Heart left ventricle (tissue), 16 donors: ENCODE measurements around the gene MYO5B. TPM values are rescaled to one million over a fixed set of nuclear protein-coding genes. Genes with fewer than 3 reads are reported as not detected.

Source experiments
- ATAC-seq, 4 donors: fragments of 200-7000 bp; cut with Tn5 transposase; one replicate each; pipeline ENCODE4 v1.9.1; 2020 to 2022; ENCODE audit warnings: moderate library complexity in 4 of 4, mild to moderate bottlenecking in 3 of 4, moderate number of reproducible peaks in 1 of 4
- DNase-seq, 5 donors: peaks; one replicate each; pipeline ENCODE4 v3.0.0-alpha.2; 2020
- H3K27ac ChIP-seq, 12 donors: fragments of 200-600 bp; sonication (generic) in 4 of 12; one replicate each; pipeline versions ENCODE4 v1.5.0 to v1.8.0; 2016 to 2022; ENCODE audit warnings: mild to moderate bottlenecking in 2 of 12
- H3K27me3 ChIP-seq, 9 donors: fragments of 200-600 bp; sonication (generic) in 2 of 9; one replicate each; pipeline versions ENCODE4 v1.5.1 to v1.8.0; 2016 to 2022; ENCODE audit warnings: mild to moderate bottlenecking in 3 of 9
- H3K36me3 ChIP-seq, 9 donors: fragments of 200-600 bp; sonication (generic) in 2 of 9; one replicate each; pipeline versions ENCODE4 v1.5.0 to v1.8.0; 2018 to 2022; ENCODE audit warnings: mild to moderate bottlenecking in 2 of 9
- H3K4me1 ChIP-seq, 12 donors: fragments of 200-600 bp; sonication (generic) in 4 of 12; one replicate each; pipeline versions ENCODE4 v1.5.0 to v1.8.0; 2016 to 2022; ENCODE audit warnings: mild to moderate bottlenecking in 3 of 12
- H3K4me3 ChIP-seq, 12 donors: fragments of 200-600 bp; sonication (generic) in 4 of 12; one replicate each; pipeline versions ENCODE4 v1.5.0 to v1.8.0; 2017 to 2022; ENCODE audit warnings: mild to moderate bottlenecking in 9 of 12, moderate library complexity in 4 of 12
- H3K9me3 ChIP-seq, 12 donors: fragments of 200-600 bp; sonication (generic) in 4 of 12; one replicate each; pipeline versions ENCODE4 v1.5.0 to v1.8.0; 2016 to 2022; ENCODE audit warnings: mild to moderate bottlenecking in 1 of 12
- POLR2A ChIP-seq, 2 donors: fragments of 450-650 bp; IDR thresholded peaks; one replicate each; pipeline ENCODE4 v1.6.1; 2017; ENCODE audit warnings: antibody characterized with exemption in 2 of 2, mild to moderate bottlenecking in 2 of 2, moderate library complexity in 2 of 2
- WGBS, 4 donors: extraction: QIAGEN DNeasy Blood & Tissue Kit in 2 of 4; methylation state at CpG; one replicate each; pipeline versions ENCODE4 v1.1.5 to v1.1.7; 2013 to 2018; 5-methylcytosine and 5-hydroxymethylcytosine counted together
- intact Hi-C, 10 donors: fragments of 100-400 bp; cut with DNase I; formaldehyde crosslinking; loops; one replicate each; pipeline versions ENCODE4 v1.11.1 to v1.14.2; 2022
- polyA plus RNA-seq, 2 donors: library from polyadenylated mRNA; stranded (reverse); fragments of 200-250 nt; gene quantifications; one replicate each; pipeline ENCODE4 v1.2.3, GENCODE V29; 2013
- total RNA-seq, 9 donors: library from RNA; depleted of rRNA in 2 of 9; stranded (reverse); fragments of >200 nt in 2 of 9; fragmentation: NEBNext Ultra II Directional in 3 of 9; extraction: Animal tissue kit (Norgen Biotek cat#: 25700) in 3 of 9; gene quantifications; one replicate each; pipeline versions ENCODE4 v1.1.0 to v1.2.4, GENCODE V29; 2016 to 2023
- TF ChIP-seq, protein P1 (sequence below), 12 donors: fragments of 200-600 bp; sonication (generic) in 4 of 12; IDR thresholded peaks; one replicate each; pipeline versions ENCODE4 v1.5.0 to v1.8.0; 2018 to 2022; ENCODE audit warnings: antibody characterized with exemption in 12 of 12, mild to moderate bottlenecking in 5 of 12
- donor health status: ischemic (EF 13 %, LVEDD 7.1; RV severe dilation, severe dysfunction).
- donor health status: healthy with polysubstance abuse.
- donor health status: DM: no; HTN: yes; CAD: no.
- donor health status: DM: no; HTN: no; CAD: no.
- donor health status: ischemic (EF 25% LVEDD 6.9; RV normal size, moderate dysfunction).
- donor health status: ischemic (EF 25% LVEDD 5.7; RV mildly dilated, moderate dysfunction).
- donor health status: healthy.
- donor health status: DM: yes; HTN: yes; CAD: no.
- donor health status: ischemic (EF 35%, LVEDD 5.7; RV mildly dilated, moderate dysfunction).
- donor health status: nonischemic (EF 11% LVEDD 7.7; RV severe dilation, severe dysfunction).
- donor health status: DM: yes; HTN: yes; CAD: no.
- donor health status: PGD.
- donor health status: ischemic (EF 29% LVEDD 5.4; RV normal size, mild dysfunction).
- donor health status: nonischemic (EF 23%, LVEDD 6.1; RV moderate dilation, normal function).

MYO5B gene
- total and polyA plus RNA-seq, 11 donors = 0.51 to 5.9 (median 1.4) TPM

DNA sequence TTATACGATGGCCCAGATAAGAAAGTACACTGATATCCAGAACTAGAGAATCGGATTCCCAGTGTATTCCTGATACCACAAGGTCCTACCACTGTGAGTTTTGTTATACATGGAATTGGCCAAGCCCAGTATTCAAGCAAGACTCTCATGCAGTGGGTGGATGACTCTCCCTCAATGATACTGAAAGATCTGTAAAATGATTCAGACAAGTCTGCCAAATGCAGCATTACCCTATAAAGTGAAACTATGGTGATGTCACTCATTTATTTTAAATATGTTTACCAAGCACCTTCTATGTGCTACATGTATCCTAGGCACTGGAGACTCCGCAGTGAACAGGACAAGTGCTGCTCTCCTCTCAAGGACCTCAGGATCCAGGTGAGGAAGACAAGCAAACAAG lies 22.6 kb downstream of the MYO5B start:
- H3K9me3 ChIP-seq = no peaks in the 10 kb centered on the region
- peaks cover 0 to 14% (median 0%) of the 10 kb centered on the region in 9 donors for H3K27me3 ChIP-seq
- ATAC-seq (no peak), DNase-seq (no peak)
- no peak overlapping the region for H3K4me3 ChIP-seq
- no peaks in the 10 kb centered on the region for H3K36me3 ChIP-seq
- intact Hi-C loops = loop anchor here in 1 of 10 donors (10.0 kb wide), 1 partner anchor 472 kb away; no protein-coding TSS in a partner anchor
- no peak for TF ChIP-seq POLR2A (IDR thresholded peaks at IDR 0.05)
- TF ChIP-seq, protein P1, sequence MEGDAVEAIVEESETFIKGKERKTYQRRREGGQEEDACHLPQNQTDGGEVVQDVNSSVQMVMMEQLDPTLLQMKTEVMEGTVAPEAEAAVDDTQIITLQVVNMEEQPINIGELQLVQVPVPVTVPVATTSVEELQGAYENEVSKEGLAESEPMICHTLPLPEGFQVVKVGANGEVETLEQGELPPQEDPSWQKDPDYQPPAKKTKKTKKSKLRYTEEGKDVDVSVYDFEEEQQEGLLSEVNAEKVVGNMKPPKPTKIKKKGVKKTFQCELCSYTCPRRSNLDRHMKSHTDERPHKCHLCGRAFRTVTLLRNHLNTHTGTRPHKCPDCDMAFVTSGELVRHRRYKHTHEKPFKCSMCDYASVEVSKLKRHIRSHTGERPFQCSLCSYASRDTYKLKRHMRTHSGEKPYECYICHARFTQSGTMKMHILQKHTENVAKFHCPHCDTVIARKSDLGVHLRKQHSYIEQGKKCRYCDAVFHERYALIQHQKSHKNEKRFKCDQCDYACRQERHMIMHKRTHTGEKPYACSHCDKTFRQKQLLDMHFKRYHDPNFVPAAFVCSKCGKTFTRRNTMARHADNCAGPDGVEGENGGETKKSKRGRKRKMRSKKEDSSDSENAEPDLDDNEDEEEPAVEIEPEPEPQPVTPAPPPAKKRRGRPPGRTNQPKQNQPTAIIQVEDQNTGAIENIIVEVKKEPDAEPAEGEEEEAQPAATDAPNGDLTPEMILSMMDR (IDR thresholded peaks at IDR 0.05) = no peak
- H3K27ac ChIP-seq = no peak overlapping the region
- no peaks in the 10 kb centered on the region for H3K4me1 ChIP-seq
- WGBS, 4 donors = 72 to 80% (median 76%) methylated on average over 3 of the region's 3 CpGs

- intact Hi-C loops = loop anchor here in 1 of 10 donors (10.0 kb wide), 1 partner anchor 473 kb away; no protein-coding TSS in a partner anchor
- Histone ChIP-seq H3K27ac (no peak overlapping the region), H3K27me3 (peaks cover 0 to 10% (median 0%) of the 10 kb centered on the region in 9 donors), H3K4me1 (no peaks in the 10 kb centered on the region), H3K36me3 (no peaks in the 10 kb centered on the region), H3K4me3 (no peak overlapping the region), H3K9me3 (no peaks in the 10 kb centered on the region)
- ATAC-seq (no peak), DNase-seq (no peak)
- no peak for TF ChIP-seq POLR2A (IDR thresholded peaks at IDR 0.05)
- TF ChIP-seq, protein P1 (IDR thresholded peaks at IDR 0.05) = no peak
- 67 to 71% (median 69%) methylated on average over 2 of the region's 2 CpGs; no CpG with 5 or more reads in 1 of the 4 donors for WGBS, 4 donors
These were observed 23.5 kb downstream of the MYO5B start for GRCh38 chr18:50171406-50171805.

DNA sequence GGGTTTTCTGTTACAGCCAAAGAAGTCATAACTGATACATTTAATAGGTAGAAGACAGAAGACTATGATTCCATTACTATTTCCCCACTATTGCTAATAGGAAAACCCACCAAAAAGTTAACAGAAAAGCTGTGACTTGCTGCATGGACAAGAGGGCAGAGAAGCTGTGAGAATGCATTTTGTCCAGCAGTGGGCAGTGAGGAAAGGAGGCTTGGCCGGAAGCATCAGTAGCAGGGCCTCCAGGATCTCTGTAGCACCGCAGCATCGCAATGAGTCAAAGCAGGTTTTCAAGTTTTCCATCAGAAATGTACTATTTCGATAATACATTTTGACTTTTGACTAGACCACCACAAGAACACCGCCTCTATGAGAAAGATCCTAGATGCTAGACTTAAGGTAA lies 24.9 kb downstream of the MYO5B start:
- ATAC-seq (no peak), DNase-seq (no peak)
- intact Hi-C loops = loop anchor here in 1 of 10 donors (10.0 kb wide), 1 partner anchor 475 kb away; no protein-coding TSS in a partner anchor
- peaks cover 0 to 7% (median 0%) of the 10 kb centered on the region in 9 donors for H3K27me3 ChIP-seq
- TF ChIP-seq, protein P1 (IDR thresholded peaks at IDR 0.05) = no peak
- no peak for TF ChIP-seq POLR2A (IDR thresholded peaks at IDR 0.05)
- WGBS, 4 donors = 76 to 78% (median 77%) methylated on average over 5 of the region's 5 CpGs; no CpG with 5 or more reads in 1 of the 4 donors
- H3K4me3 ChIP-seq = no peak overlapping the region
- H3K9me3 ChIP-seq = no peaks in the 10 kb centered on the region
- no peaks in the 10 kb centered on the region for H3K4me1 ChIP-seq
- no peaks in the 10 kb centered on the region for H3K36me3 ChIP-seq
- H3K27ac ChIP-seq = no peak overlapping the region

DNA sequence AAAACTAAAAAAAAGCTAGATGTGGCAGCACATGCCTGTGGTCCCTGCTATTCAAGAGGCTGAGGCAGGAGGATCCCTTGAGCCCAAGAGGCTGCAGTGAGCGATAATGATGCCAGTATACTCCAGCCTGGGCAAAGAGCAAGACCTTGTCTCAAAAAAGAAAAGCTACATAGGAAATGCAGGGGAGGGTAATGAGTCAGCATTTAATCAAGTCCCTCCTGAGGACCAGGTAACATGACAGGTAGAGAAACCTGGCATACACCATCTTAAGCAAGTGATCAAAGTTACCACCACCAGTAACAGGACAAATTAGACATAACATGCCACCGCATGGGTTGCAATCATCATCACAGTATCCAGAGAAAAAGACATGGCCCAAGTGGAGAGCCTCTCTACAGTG lies 25.8 kb downstream of the MYO5B start:
- no peak for TF ChIP-seq POLR2A (IDR thresholded peaks at IDR 0.05)
- TF ChIP-seq, protein P1 (IDR thresholded peaks at IDR 0.05) = no peak
- intact Hi-C loops = no loop called here
- H3K4me3 ChIP-seq = no peak overlapping the region
- no peaks in the 10 kb centered on the region for H3K4me1 ChIP-seq
- H3K36me3 ChIP-seq = no peaks in the 10 kb centered on the region
- H3K27ac ChIP-seq = no peak overlapping the region
- WGBS, 4 donors = 87 to 89% (median 87%) methylated on average over 2 of the region's 2 CpGs; no CpG with 5 or more reads in 1 of the 4 donors
- DNase-seq (no peak), ATAC-seq (no peak)
- H3K27me3 ChIP-seq = peaks cover 0 to 7% (median 0%) of the 10 kb centered on the region in 9 donors
- H3K9me3 ChIP-seq = no peaks in the 10 kb centered on the region
